Upper lobe of left lung (tissue), 6 donors: ENCODE measurements around the gene DDX27. TPM values are rescaled to one million over a fixed set of nuclear protein-coding genes. Genes with fewer than 3 reads are reported as not detected.

Experiments used
- ATAC-seq, 2 donors: fragments of 200-7000 bp; cut with Tn5 transposase; one replicate each; pipeline ENCODE4 v1.9.1; 2022; ENCODE audit warnings: mild to moderate bottlenecking in 2 of 2, moderate library complexity in 2 of 2; ENCODE audit not compliant: low FRiP score in 2 of 2
- DNase-seq, 2 donors: peaks; one replicate each; pipeline ENCODE4 v3.0.0-alpha.2; 2019 to 2020
- H3K27ac ChIP-seq, 4 donors: fragments of 200-600 bp; sonication (generic); one replicate each; pipeline ENCODE4 v1.5.1; 2016 to 2019
- H3K27me3 ChIP-seq, 4 donors: fragments of 200-600 bp; sonication (generic); one replicate each; pipeline ENCODE4 v1.5.1; 2017 to 2019
- H3K36me3 ChIP-seq, 4 donors: fragments of 200-600 bp; sonication (generic); one replicate each; pipeline ENCODE4 v1.5.1; 2016 to 2019
- H3K4me1 ChIP-seq, 4 donors: fragments of 200-600 bp; sonication (generic); one replicate each; pipeline ENCODE4 v1.5.1; 2018 to 2019
- H3K4me3 ChIP-seq, 4 donors: fragments of 200-600 bp; sonication (generic); one replicate each; pipeline ENCODE4 v1.5.1; 2017 to 2019; ENCODE audit warnings: mild to moderate bottlenecking in 2 of 4, moderate library complexity in 1 of 4
- H3K9me3 ChIP-seq, 4 donors: fragments of 200-600 bp; sonication (generic); one replicate each; pipeline ENCODE4 v1.5.1; 2018 to 2019
- EP300 ChIP-seq, 4 donors: sonication (generic); formaldehyde crosslinking; IDR thresholded peaks; one replicate each; pipeline ENCODE4 v1.5.1; 2017; ENCODE audit warnings: antibody characterized with exemption in 4 of 4, control low read depth in 2 of 4
- POLR2A ChIP-seq, 4 donors: fragments of 450-650 bp; IDR thresholded peaks; one replicate each; pipeline ENCODE4 v1.5.1; 2016 to 2017; ENCODE audit warnings: antibody characterized with exemption in 4 of 4, mild to moderate bottlenecking in 2 of 4
- POLR2AphosphoS5 ChIP-seq, 2 donors: sonication (generic); formaldehyde crosslinking; IDR thresholded peaks; one replicate each; pipeline ENCODE4 v1.5.1; 2017; ENCODE audit warnings: antibody characterized with exemption in 2 of 2
- WGBS, 2 donors: methylation state at CpG; one replicate each; pipeline ENCODE4 v1.1.5; 2017 to 2018; 5-methylcytosine and 5-hydroxymethylcytosine counted together
- total RNA-seq, 6 donors: library from RNA; depleted of rRNA in 4 of 6; stranded (reverse); fragments of >200 nt in 4 of 6; gene quantifications; one replicate each; pipeline versions ENCODE4 v1.1.0 to v1.2.1, GENCODE V29; 2016 to 2021
- TF ChIP-seq, protein P1 (sequence below), 6 experiments: fragments of 450-650 bp in 4 of 6; fragments of 200-600 bp in 2 of 6; sonication (generic) in 2 of 6; IDR thresholded peaks; one replicate each; pipeline ENCODE4 v1.5.1; 2016 to 2019; ENCODE audit warnings: antibody characterized with exemption in 6 of 6
- donor health status: DM: no; HTN: no; CAD: no; lungs with moderate emphysema.
- donor health status: DM: no; HTN: yes; CAD: no; lungs with severe emphysema.

Gene DDX27
- total RNA-seq, 6 donors from 2014 or later: 26.7 to 43.0 (median 31.0) TPM

DNA sequence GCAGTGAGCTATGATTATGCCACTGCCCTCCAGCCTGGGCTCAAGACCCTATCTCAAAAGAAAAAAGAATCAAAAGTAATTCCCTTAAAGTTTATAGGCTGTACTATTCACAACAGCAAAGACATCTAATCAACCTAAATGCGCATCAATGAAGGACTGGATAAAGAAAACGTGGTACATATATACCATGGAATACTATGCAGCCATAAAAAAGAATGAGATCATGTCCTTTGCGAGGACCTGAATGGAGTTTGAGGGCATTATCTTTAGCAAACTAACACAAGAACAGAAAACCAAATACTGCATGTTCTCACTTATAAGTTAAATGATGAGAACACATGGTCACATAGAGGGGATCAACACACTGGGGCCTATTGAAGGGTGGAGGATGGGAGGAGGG is 42.0 kb downstream of the DDX27 start:
- Histone ChIP-seq H3K27me3 (no peaks in the 10 kb centered on the region), H3K4me1 (peaks cover 5 to 14% (median 9%) of the 10 kb centered on the region in 4 donors), H3K36me3 (peaks cover 47 to 99% (median 89%) of the 10 kb centered on the region in 4 donors), H3K9me3 (no peaks in the 10 kb centered on the region), H3K4me3 (no peak overlapping the region), H3K27ac (no peak overlapping the region)
- ATAC-seq (no peak), DNase-seq (no peak)
- TF ChIP-seq POLR2A (IDR thresholded peaks at IDR 0.05) (no peak), POLR2AphosphoS5 (IDR thresholded peaks at IDR 0.05) (no peak), EP300 (IDR thresholded peaks at IDR 0.05) (no peak)
- TF ChIP-seq, protein P1, sequence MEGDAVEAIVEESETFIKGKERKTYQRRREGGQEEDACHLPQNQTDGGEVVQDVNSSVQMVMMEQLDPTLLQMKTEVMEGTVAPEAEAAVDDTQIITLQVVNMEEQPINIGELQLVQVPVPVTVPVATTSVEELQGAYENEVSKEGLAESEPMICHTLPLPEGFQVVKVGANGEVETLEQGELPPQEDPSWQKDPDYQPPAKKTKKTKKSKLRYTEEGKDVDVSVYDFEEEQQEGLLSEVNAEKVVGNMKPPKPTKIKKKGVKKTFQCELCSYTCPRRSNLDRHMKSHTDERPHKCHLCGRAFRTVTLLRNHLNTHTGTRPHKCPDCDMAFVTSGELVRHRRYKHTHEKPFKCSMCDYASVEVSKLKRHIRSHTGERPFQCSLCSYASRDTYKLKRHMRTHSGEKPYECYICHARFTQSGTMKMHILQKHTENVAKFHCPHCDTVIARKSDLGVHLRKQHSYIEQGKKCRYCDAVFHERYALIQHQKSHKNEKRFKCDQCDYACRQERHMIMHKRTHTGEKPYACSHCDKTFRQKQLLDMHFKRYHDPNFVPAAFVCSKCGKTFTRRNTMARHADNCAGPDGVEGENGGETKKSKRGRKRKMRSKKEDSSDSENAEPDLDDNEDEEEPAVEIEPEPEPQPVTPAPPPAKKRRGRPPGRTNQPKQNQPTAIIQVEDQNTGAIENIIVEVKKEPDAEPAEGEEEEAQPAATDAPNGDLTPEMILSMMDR (IDR thresholded peaks at IDR 0.05): no peak
- 99% methylated on average over 3 of the region's 3 CpGs for WGBS, 2 donors

DNA sequence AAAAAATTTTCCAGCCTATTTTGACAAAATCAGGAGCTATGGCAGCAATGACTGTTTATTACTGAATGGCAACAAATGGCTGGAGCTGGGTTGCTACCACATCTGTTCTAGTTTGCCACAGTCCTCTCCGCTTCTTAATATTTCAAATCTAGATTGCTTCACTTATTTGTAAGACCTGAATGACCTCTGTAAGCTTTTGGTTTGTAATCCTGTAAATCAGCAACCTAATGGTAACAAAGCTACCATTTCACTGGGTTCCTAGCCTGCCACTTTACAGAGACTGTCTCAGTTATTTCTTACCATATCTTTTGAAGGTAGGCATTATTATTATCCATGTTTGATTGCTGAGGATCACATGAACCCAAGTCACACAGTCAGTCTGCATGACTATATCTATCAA is 43.2 kb downstream of the DDX27 start:
- Histone ChIP-seq H3K4me3 (no peak overlapping the region), H3K4me1 (peaks cover 16 to 26% (median 21%) of the 10 kb centered on the region in 4 donors), H3K27me3 (no peaks in the 10 kb centered on the region), H3K9me3 (no peaks in the 10 kb centered on the region), H3K36me3 (peaks cover 34 to 86% (median 76%) of the 10 kb centered on the region in 4 donors), H3K27ac (no peak overlapping the region)
- 33 to 100% methylated on average over 1 of the region's 1 CpG for WGBS, 2 donors
- ATAC-seq: no peak
- TF ChIP-seq POLR2AphosphoS5 (IDR thresholded peaks at IDR 0.05) (no peak), EP300 (IDR thresholded peaks at IDR 0.05) (no peak), POLR2A (IDR thresholded peaks at IDR 0.05) (no peak)
- TF ChIP-seq, protein P1 (IDR thresholded peaks at IDR 0.05): no peak
- DNase-seq: no peak

DNA sequence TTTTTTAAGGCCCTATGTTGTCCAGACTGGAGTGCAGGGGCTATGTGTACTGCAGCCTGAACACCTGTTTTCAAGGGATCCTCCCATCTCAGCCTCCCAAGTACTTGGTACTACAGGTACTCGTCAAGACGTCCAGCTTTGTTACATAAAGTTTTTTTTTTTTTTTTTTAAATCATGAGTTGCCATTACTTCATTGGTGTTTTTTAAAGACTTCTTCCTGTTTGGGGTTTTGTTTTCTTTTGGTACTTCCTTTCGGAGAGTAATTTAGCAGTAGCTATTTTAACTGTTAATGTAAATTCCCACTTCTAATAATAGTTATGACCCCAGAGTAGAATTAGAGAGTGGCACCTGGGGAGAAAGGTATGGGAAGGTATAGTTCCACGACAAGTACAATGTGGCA is 48.1 kb downstream of the DDX27 start:
- peak overlapping the region in 2 of 4 donors; percentile 23 to 32 for H3K4me3 ChIP-seq
- 25 to 34% methylated on average over 4 of the region's 4 CpGs for WGBS, 2 donors
- peaks cover 16 to 76% (median 60%) of the 10 kb centered on the region in 4 donors for H3K36me3 ChIP-seq
- peaks cover 48 to 64% (median 59%) of the 10 kb centered on the region in 4 donors for H3K4me1 ChIP-seq
- TF ChIP-seq POLR2AphosphoS5 (IDR thresholded peaks at IDR 0.05): no peak
- TF ChIP-seq, protein P1 (IDR thresholded peaks at IDR 0.05): no peak
- no peak for TF ChIP-seq EP300 (IDR thresholded peaks at IDR 0.05)
- no peak for TF ChIP-seq POLR2A (IDR thresholded peaks at IDR 0.05)
- H3K9me3 ChIP-seq: no peaks in the 10 kb centered on the region
- no peaks in the 10 kb centered on the region for H3K27me3 ChIP-seq
- ATAC-seq (no peak), DNase-seq (no peak)
- peak overlapping the region in 3 of 4 donors; percentile 17 to 71 (median 55) for H3K27ac ChIP-seq

DNA sequence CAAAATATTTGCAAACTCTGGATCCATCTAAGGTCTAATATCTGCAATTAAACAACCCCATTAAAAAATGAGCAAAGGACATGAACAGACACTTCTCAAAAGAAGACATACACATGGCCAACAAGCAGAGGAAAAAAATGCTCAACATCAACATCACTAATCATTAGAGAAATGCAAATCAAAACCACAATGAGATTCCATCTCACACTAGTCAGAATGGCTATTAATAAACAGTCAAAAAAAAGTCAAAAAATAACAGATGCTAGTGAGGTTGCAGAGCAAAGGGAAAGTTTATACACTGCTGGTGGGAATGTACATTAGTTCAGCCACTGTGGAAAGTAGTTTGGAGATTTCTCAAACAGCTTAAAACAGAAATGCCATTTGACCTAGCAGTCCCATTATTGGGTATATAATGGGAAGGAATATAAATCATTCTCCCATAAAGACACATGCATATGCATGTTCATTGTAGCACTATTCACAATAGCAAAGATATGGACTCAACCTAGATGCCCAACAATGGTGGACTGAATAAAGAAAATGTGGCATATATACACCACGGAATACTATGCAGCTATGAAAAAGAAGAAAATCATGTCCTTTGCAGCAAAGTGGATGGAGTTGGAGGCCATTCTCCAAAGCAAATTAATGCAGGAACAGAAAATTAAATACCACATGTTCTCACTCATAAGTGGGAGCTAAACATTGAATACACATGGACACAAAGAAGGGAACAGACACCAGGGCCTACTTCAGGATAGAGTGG is 49.6 kb downstream of the DDX27 start:
- TF ChIP-seq EP300 (IDR thresholded peaks at IDR 0.05): no peak
- TF ChIP-seq POLR2AphosphoS5 (IDR thresholded peaks at IDR 0.05): no peak
- TF ChIP-seq, protein P1 (IDR thresholded peaks at IDR 0.05): no peak
- TF ChIP-seq POLR2A (IDR thresholded peaks at IDR 0.05): no peak
- 100% methylated on average over 1 of the region's 1 CpG for WGBS, 2 donors
- no peaks in the 10 kb centered on the region for H3K27me3 ChIP-seq
- ATAC-seq (no peak), DNase-seq (no peak)
- peaks cover 56 to 73% (median 70%) of the 10 kb centered on the region in 4 donors for H3K4me1 ChIP-seq
- no peak overlapping the region for H3K27ac ChIP-seq
- H3K36me3 ChIP-seq: peaks cover 10 to 76% (median 50%) of the 10 kb centered on the region in 4 donors
- H3K9me3 ChIP-seq: no peaks in the 10 kb centered on the region
- peak overlapping the region in 1 of 4 donors; percentile 32 for H3K4me3 ChIP-seq
